Iris pigment epithelial cell (primary cell): ENCODE measurements around the gene COPS7A.

ENCODE experiments used
- DNase-seq: peaks from one replicate; pipeline ENCODE4 v3.0.0-alpha.2; 2011; ENCODE audit warnings: low read depth

COPS7A gene

DNA sequence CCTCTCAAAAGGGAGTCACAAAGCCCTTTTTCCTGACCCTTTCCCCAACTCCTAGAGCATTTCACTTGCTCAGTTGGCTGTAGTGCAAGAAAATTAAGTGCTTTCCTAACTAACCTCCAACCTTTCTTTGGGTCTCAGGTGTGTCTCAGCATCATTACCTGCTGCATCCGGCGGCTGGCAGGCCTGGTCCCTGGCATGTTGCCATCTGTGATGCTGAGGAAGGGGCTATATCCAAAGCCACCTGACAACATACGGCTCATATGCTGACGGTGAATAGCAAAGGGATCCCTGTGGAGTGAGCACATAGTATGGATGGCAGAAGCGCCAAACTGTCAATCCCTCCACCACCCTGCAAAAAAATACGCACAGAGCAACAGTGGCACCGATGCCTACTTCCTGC, 27.9 kb downstream of the COPS7A start:
- DNase-seq = no peak

DNA sequence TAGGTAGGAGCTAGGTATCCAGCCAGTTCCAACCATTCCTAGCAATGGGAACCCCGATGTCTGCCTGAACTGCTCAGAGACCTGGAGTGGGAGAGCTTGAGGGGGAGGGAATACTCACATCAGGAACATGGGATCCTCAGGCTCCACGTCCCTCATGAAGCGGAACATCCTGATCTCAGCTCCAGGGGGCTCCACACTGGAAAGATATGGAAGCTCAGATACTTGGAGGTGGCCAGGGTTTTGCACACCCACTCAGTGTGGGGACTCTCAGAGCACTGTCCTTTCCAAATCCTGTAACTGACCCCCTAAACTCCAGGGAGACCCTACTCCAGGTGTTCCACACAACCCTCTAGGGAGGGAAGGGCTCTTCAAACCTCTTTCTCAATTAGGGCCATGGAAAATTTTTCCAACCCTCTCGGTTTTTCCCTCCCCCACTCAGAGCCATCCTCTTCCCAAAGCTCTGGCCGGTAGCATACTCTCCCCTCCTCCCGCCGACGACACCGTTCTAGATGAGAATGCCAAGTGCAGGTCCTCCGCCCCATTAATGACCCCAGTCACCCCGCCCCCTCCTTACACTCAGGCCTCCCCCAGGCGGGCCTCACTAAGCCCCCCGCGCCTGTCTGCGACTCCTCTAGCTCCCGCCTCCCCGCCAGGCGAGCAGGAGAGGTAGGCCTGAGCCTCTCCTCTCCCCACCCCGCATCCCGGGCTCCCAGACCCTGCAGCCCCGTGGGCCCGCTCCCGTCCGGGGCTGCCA, 28.5 kb downstream of the COPS7A start:
- peak; percentile 57 for DNase-seq

DNA sequence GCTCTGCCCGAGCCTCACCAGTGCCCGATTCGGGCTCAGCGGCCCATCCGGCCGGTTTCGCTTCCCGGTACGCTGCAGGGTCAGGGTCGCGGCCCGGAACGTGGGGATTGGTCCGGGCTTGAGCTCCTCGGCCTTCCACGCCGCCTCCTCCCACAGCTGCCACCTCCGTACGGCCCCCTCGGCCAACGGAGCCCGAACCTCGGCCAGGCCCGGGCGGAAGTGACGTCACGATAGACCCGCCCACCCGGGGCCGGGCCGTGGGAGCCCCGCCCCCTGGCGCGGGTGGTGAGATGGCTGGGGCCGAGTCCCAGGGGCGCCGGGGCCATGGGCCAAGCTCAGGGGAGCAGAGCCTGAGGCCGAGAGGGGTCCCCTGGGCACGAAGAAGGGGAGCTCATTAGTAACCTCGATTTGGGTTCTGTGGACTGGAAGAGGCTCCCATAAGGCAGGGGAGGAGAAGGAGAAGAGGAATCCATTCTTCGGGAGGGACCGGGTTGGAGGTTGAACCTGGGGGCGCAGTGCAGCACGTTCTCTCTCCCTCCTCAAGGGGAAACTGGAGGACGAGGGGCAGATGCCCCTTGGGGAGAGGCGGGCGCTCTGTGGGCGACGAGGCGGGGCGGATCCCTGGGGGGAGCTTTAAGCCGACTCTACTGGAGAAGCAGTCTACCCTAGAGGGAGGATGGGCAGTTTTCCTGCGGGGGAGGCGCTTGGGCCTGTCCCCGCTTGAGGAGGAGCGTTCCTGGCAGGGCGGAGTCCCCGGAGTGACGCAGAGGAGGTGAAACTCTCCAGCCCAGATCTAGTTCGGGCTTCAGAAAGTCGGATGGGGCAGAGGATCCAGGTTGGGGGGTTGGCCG, 29.3 kb downstream of the COPS7A start, which contains the start of gene MLF2:
Gene MLF2 (minus strand): TSS at position 221 of the 851 bp plus-strand sequence. CDS start 807 bp downstream, outside the sequence.
- peak; percentile 99 for DNase-seq

DNA sequence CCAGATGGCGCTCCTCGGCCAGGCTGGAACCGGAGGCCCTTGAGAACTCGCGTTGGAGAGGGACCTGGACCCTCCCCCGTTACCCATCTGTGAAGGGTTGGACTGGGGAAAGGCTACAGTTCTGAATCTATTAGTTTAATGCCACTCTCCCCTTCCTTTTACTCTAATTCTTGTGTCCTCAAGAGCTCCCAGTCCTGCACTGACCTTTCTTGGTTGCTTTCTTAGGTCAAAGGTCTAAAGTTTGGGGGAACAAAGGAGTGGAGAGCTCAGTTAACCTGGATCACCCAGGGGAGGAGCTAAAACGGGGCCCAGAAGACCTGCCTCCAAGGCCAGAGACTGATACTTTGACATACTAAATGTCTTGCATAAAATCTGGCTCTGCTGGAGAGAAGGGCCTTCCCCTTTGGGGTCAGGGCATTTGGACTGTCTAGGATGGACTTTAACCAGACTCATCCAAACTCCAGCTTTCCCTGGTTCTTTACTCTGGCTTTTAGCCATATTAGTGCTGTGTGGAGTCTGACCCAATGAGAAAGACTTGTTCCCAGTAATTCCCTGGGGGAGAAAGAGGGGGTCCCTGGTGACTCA, 30.0 kb downstream of the COPS7A start:
- no peak for DNase-seq

DNA sequence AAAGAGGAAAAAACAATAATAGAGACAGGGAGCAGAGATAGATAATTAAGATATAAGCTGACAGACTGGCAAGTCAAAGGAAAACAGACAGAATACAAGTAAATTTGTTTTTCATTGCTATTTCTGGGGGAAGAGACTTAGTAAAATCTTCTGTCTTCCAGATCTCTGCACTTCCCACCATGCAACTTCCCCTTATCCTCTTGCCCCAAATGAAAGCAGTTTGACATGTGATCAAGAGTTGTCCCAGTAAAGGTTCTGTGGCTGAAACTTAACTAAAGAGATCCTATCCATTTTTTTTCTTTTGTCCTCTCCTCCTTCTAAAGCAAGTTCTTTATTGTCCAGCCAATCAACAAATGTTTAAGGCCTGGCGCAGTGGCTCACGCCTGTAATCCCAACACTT, 30.6 kb downstream of the COPS7A start:
- no peak for DNase-seq

DNA sequence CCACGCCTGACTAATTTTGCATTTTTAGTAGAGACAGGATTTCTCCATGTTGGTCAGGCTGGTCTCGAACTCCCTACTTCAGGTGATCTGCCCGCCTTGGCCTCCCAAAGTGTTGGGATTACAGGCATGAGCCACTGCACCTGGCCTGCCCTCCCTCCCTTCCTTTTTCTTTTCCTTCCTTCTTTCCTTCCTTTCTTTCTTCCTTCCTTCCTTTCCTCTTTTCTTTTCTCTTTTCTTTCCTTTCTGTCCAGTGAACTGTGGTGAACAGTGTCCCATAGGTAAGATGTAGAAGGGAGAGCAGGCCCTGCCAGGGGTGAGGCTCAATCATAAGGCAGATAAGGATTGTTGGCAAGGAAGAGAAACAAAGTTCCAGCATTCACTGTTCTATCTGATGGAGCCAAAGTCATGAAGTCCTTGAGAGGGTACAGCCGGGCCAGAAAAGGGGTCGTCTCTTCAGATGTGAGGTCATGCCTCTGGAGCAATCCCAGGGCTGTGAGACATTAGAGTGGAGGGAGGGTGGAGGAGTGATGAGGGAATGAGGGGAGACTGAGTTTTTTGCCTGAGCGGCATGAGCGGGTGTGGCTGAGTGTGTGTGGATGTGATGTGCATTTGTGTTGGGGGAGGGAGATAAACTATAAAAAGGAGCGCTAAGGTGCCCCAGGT, 33.3 kb downstream of the COPS7A start:
- DNase-seq = no peak

DNA sequence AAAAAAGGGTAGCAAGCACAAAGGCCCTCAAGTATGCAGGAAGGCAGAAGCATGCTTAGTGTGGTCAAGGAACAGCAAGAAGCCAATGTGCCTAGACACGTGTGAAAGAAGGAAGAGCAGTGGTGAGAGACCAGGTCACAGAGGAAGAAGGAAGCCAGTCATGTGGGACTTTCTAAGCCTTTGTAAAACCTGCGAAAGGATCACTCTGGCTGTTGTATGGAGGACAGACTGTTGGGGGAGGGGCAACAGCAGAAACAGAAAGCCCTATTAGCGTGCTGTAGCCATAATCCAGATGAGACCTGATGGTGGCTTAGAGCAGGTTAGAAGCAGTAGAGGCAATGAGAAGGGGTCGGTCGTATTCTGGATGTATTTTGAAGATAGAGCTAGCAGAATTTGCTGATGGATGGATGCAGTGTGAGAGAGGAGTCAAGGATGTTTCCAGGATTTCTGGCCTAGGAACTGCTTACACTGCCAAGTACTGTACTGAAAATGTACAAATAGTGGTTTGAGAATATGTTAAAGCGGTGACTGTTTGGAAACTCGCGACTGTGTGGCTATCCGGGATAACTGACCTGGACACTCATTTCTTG, 34.8 kb downstream of the COPS7A start:
- no peak for DNase-seq

DNA sequence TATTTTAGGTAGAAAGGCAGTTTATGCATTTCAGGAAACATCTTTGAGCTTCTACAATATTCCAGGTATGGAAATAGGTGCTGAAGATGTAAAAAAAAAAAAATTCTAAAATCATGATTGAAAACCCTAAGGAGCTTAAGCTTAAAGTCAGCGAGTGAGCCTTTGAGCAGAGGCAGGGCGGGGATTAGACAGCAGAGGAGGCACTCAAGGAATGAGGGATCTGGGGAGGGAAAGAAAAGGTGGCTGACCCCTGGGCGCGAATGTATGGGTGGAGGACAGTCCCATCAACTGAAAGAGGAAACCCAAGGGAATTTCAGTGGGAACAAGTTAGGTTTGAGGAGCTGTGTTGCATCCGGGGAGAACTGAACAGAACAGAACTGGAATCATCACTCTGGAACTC, 35.9 kb downstream of the COPS7A start:
- no peak for DNase-seq

DNA sequence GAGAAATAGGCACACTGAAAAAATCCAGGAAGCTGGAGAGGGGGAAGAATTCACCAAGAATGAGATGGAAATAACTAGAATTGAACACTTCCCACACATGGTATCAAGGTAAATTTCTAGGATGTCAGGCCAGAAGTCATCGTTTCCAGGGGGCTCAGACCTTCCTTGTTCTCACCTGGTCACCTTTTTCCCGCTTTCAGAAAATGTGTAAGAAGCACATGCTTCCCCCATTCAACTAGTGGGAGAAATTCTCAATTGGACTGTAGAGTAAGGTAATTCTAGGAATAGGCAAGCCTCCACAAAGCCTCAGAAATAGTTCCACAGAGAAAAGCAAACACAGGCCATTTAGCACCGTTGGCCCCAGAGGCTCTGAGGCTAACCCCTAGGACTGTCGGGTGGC, 39.5 kb downstream of the COPS7A start:
- DNase-seq = no peak

DNA sequence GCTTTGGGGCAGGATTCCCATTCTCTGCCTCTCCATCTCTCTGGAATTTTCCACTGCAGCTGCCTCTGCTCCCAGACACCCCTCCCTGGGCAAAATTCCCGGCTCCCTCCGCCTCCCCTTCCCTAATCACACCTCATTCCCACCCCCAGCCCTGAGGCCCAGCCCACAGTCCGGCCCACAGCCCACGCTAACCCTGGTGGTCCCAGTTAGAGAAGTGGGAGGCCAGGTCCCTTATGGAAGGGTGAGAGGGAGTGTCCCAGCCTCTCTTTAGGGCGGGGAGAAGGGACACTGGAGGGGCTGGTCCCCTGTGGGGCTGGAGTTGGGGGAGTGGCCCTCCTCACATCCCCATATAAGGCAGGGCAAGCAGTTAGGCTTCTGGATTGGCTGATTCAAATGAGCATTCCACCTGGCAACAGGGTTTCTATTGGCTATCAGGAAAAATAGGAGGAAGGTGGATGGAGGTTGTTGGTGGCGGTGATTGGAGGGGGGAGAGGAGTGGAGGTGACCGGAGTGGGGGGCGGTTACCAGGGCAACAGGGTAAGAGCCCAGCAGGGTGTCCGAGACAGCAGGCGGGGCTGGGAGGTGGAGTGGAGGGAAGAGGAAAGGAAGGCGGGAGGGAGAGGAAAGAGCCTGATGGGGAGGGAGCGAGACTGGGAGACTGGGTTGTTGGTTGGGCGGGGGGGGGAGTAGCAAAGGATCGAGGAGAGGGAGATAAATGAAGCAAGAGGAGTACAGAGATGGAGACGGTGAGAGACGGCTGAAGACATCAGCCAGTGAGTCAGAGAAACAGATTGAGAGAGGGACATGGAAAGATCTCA, 40.4 kb downstream of the COPS7A start:
- DNase-seq = peak; percentile 98

DNA sequence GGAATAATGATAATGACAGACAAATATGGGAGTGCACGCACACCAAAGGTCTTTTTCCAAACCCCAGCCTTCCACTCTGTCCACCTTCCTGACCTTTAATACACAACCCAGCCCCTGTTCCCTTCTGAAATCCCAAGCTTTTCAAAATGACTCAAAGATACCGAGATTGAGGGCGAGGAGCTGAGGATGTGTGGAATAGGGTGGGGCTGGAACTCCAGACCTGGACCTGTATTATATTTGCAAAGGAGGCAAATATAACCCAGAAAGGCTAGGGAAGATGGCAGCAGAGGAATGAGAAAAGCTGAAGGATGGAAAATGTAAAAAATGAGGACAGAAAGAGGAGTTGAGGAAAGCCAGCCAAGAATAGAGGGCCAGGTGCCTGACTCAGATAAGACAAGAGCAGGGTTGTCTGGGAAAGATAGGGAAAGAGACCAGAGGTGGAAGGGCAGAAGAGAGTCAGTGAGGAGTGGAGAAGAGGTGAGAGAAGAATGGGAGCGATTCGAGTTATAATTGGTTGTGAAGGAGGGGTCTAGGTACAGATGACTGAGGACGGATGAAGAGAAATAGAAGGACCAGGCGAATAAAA, 41.3 kb downstream of the COPS7A start:
- no peak for DNase-seq

DNA sequence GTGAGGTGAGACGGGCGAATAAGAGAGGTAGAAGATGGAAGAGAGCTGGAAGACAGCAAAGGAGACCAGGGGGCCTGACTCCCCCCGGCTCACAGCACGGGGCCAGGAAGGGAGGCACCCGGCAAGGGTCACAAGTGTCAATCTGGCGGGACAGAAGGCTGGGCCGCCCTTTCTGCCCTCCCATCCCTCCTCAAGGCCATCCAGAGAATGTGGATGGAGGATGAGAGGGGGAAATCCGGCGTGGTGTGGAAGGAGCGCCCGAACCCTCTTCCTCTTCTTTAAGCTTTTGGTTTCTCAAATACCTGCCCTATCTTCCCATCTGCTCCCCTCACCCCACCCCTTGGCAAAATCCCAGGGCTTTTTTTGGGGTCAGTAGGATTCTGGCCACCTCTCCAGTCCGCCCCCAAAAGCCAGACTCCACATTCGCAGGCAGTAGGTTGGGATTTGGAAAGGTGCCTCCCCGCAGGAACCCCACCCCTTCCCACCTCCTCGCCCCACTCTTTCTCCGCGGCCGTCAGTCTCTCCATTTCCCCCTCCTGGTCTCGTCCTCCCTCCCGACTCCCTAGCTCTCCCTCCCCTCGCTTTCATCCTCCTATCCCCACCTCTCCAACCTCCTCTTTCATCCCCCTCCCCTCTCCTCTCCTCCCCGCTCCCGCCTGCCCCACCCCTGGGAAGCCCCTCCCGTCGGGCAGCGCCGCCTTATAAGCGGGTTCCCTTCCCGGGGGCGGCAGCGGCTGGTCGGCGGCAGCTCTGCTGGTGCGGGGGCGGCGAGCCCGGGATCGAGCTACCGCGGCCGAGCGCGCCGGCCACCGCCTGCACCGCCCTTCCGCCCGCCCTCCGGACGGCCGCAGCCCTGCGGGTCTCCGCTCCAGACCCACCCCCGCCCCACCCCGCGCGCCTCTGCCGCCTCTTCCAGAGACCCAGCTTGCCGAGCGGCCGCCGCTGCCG, 42.1 kb downstream of the COPS7A start, which contains the start of gene PTMS:
Gene PTMS (plus strand): TSS at position 730 of the 948 bp plus-strand sequence. CDS start 343 bp downstream, outside the sequence.
- peak; percentile 91 for DNase-seq

DNA sequence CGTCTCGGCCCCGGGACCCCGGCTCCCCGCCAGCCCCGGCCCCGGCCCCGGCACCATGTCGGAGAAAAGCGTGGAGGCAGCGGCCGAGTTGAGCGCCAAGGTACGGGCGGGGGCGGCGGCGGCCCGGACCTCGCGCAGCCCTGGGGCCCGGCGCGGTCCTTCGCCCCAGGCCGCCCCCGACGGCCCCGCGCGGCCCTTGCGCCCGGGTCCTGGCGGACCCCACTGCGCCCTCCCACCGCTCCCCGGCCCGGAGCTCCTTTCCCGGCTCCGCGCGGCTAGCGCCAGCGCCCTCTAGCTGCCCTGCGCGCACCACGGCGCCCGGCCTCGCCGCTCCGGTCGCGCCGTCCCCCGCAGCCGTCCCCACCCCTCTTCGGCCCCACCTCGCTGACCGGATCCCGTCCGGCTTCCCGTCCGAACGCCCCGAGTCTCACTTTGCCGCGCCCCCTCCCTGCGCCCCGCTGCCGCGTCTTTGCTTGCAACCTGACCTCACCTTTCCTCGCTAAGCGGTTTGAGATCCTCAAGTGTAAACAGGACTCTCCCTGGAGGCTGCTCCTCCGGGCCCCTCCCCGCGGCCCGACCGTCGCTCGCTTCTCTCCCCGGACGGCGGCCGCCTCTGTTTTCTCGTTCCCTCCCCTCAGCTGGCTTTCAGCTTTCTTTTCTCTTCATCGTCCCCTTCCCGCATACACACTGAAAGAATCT, 43.0 kb downstream of the COPS7A start:
- peak; percentile 74 for DNase-seq

DNA sequence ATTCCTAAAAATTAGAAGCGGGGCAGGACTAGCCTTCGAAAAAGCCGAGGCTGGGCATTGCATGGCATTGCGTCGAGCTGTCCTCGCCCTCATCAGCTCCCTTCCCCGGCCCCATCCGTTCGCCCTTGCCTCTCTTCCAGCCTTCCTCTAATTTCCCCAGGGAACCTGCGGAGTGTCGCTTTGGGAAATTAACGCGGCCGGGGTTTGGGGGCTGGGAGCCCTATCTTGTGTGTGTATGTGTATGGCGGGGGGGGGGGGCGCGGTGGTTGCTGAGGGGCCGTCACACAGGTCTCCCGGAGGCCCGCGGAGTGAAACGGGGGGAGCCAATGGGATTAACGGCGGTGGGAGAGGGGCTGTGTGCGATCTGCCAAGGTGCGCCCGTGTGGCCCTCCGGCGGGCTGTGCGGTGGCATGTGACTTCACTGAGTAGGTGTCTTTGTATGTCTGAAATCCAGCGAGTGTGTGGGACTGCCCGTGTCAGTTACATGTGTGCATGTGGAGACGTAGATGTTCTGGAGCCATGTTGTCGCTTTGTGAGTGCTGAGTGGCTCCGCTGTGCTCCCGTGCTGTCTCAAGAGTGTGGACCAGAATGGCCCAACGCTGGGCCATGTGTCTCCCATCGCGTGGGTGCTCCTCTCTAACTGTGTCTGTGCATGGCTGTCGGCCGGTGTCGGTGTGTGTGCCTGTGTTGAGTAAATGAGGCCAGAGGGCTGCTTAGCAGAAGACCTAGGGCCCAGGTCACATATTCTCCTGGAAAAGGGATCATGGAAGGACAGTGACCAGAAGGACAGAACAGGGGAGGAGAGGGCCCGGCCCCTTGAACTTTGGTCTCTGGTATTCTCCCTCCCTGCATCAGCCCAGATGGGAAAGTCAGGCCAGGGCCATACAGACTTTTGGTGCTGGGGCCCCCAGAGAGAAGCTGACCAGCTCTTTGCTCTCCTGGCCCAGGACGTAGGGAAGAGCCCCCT, 43.8 kb downstream of the COPS7A start:
- DNase-seq = peak; percentile 39

DNA sequence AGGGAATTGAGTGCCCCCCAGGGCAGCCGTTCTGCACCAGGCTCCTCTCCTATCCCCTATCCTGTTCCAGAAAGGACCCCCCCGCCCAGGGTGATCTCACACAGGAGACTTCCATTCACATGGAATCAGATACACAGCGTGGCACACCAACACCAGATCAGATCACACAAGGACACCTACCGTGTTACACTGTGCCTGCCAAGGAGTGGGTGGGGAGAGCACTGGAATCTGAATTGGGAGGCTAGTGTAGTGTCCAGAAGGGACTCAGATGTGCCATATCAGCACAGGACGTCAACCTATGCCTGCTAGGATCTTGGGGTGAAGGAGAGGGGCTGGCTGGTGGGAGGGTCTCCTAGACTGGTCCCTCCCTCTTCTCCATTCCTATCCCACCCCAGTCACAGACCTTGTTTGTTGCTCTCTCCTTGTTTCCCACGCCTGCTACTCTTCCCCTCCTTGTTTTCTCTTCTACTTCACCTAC, 44.6 kb downstream of the COPS7A start:
- DNase-seq = no peak

DNA sequence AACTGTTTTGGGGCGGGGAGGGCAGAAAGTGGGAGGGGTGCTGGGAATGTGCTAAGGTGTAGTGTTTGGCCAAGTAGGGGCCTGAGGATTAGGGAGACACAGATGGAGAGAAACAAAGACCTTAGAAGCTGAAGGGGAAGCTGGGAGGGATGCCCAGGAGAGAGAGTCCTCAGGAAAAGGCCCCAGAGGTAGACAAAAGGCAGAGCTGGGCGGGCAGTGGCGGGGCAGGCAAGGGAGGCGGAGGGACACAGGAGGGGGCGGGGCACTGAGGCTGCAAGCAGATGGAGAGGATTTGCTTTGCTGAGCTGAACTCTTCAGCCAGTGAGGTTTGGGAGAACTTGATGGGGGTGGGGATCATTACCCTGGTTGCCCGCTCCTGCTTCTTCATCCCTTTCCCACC, 45.1 kb downstream of the COPS7A start:
- DNase-seq = peak; percentile 59

DNA sequence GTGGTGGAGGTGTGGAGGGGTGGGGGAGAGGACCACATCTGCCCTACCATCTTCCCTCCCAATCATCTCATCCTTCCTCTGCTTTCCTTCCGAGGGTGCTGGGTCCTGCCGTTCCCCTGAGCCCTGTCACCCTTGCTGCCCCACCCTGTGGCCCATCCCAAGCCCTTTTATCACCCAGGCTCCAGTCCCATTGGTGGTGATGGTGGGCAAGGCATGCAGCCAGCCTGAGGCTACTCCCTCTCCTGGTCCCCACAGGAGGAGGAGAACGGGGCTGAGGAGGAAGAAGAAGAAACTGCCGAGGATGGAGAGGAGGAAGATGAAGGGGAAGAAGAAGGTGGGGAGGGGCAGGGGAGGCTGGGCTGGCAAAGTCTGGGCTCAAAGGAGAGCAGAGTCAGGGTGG, 45.8 kb downstream of the COPS7A start:
- DNase-seq = no peak
